PC-3 (cell line): ENCODE measurements around the gene MAST4. TPM values are rescaled to one million over a fixed set of nuclear protein-coding genes. Genes with fewer than 3 reads are reported as not detected.

Experiments used
- ATAC-seq: fragments of 200-7000 bp; cut with Tn5 transposase; 2 replicates; pipeline ENCODE4 v1.9.1; 2020; ENCODE audit warnings: mild to moderate bottlenecking, moderate library complexity
- BruUV-seq: library from RNA; stranded (reverse); fragments of 400-500 nt; replicated peaks from 2 replicates; lab custom pipeline; 2021; lab: Mats Ljungman, UMichigan
- CTCF ChIA-PET: fragments of 300-600 bp; sonication (Branson Sonifier 250); formaldehyde crosslinking; loops from one replicate; lab custom pipeline; 2022; ENCODE audit warnings: antibody characterized with exemption; lab: Charles Lee
- POLR2A ChIA-PET: fragments of 300-600 bp; sonication (Branson Sonifier 250); formaldehyde crosslinking; loops from one replicate; lab custom pipeline; 2022; ENCODE audit warnings: antibody characterized with exemption; ENCODE audit not compliant: unreplicated experiment; lab: Charles Lee
- DNase-seq: peaks from one replicate; pipeline ENCODE4 v3.0.0-alpha.2; 2015
- H2AFZ ChIP-seq: fragments of 300-600 bp; sonication (generic); 2 replicates; pipeline ENCODE4 v1.6.0; 2016; ENCODE audit warnings: antibody characterized with exemption, low read length
- H3F3A ChIP-seq: fragments of 300-600 bp; sonication (generic); one replicate; pipeline ENCODE4 v1.6.0; 2017; ENCODE audit warnings: antibody characterized with exemption, low read length, control low read depth, mild to moderate bottlenecking; ENCODE audit not compliant: unreplicated experiment
- H3K27ac ChIP-seq: fragments of 300-600 bp; sonication (generic); 2 replicates; pipeline ENCODE4 v1.5.1; 2016; ENCODE audit warnings: mild to moderate bottlenecking, low read length
- H3K27me3 ChIP-seq: fragments of 300-600 bp; sonication (generic); 2 replicates; pipeline ENCODE4 v1.6.1; 2016; ENCODE audit warnings: low read length, mixed read lengths
- H3K36me3 ChIP-seq: fragments of 300-600 bp; sonication (generic); 2 replicates; pipeline ENCODE4 v1.6.1; 2016; ENCODE audit warnings: low read depth, mixed run types, low read length, mixed read lengths
- H3K4me1 ChIP-seq: fragments of 300-600 bp; sonication (generic); 2 replicates; pipeline ENCODE4 v1.5.1; 2016; ENCODE audit warnings: low read length; ENCODE audit not compliant: insufficient read depth
- H3K4me2 ChIP-seq: fragments of 300-600 bp; sonication (generic); 2 replicates; pipeline ENCODE4 v1.6.0; 2016; ENCODE audit warnings: low read length
- H3K4me3 ChIP-seq: fragments of 300-600 bp; sonication (generic); 2 replicates; pipeline ENCODE4 v1.5.1; 2016; ENCODE audit warnings: mild to moderate bottlenecking, low read length, mixed read lengths
- H3K79me2 ChIP-seq: fragments of 300-600 bp; sonication (generic); 2 replicates; pipeline ENCODE4 v1.6.1; 2017; ENCODE audit warnings: low read length, mixed read lengths
- H3K9ac ChIP-seq: fragments of 300-600 bp; sonication (generic); 2 replicates; pipeline ENCODE4 v1.6.0; 2016; ENCODE audit warnings: mild to moderate bottlenecking, low read length
- H3K9me2 ChIP-seq: fragments of 300-600 bp; sonication (generic); replicated peaks from 2 replicates; pipeline ENCODE4 v1.6.1; 2016; ENCODE audit warnings: mixed run types, low read length, mixed read lengths
- H3K9me3 ChIP-seq: fragments of 300-600 bp; sonication (generic); 2 replicates; pipeline ENCODE4 v1.6.1; 2016; ENCODE audit warnings: low read length, mixed read lengths
- H4K20me1 ChIP-seq: fragments of 300-600 bp; sonication (generic); 2 replicates; pipeline ENCODE4 v1.6.1; 2016; ENCODE audit warnings: low read length, mixed read lengths
- CTCF ChIP-seq: fragments of 300-600 bp; sonication (generic); conservative IDR thresholded peaks from 2 replicates; pipeline ENCODE4 v1.5.1; 2017; ENCODE audit warnings: antibody characterized with exemption, low read depth, mild to moderate bottlenecking, low read length
- EZH2 ChIP-seq: fragments of 300-600 bp; sonication (generic); IDR thresholded peaks from one replicate; pipeline ENCODE4 v1.6.1; 2017; ENCODE audit warnings: antibody characterized with exemption, mild to moderate bottlenecking, low read length; ENCODE audit not compliant: unreplicated experiment
- EZH2phosphoT487 ChIP-seq: fragments of 300-600 bp; sonication (generic); IDR thresholded peaks from 2 replicates; pipeline ENCODE4 v1.6.1; 2018; ENCODE audit warnings: mild to moderate bottlenecking, antibody characterized with exemption, low read length, borderline replicate concordance
- intact Hi-C: fragments of 100-400 bp; cut with micrococcal nuclease; formaldehyde crosslinking; loops from 2 replicates; pipeline ENCODE4 v1.9.0; 2023
- total RNA-seq: library from RNA; depleted of rRNA; stranded (reverse); fragments of >200 nt; gene quantifications from 2 replicates; pipeline ENCODE4 v1.2.3, GENCODE V29; 2014

The MAST4 gene
- total RNA-seq, 1 experiment from 2014 or later, result 7.9 TPM

GRCh38 chr5:67149951-67150523, 553.8 kb downstream of the MAST4 start:
- Histone ChIP-seq H3K4me1 (no peaks in the 10 kb centered on the region), H3K79me2 (no peaks in the 10 kb centered on the region), H3K36me3 (peaks cover 7% of the 10 kb centered on the region; the same call in 1 of the 2 replicates), H4K20me1 (no peaks in the 10 kb centered on the region), H3K9me2 (no peaks in the 10 kb centered on the region), H3K27me3 (no peaks in the 10 kb centered on the region), H3K9ac (no peak overlapping the region), H3K9me3 (no peaks in the 10 kb centered on the region), H2AFZ (no peak overlapping the region), H3F3A (no peaks in the 10 kb centered on the region), H3K4me2 (no peak overlapping the region), H3K27ac (no peak overlapping the region), H3K4me3 (no peak overlapping the region)
- intact Hi-C loops, result loop anchor here (2.0 kb wide), 3 partner anchors 145 to 343 kb away; no protein-coding TSS in a partner anchor
- no TSS peak for BruUV-seq
- ATAC-seq (no peak), DNase-seq (peak; percentile 58)
- POLR2A ChIA-PET, result no interaction called here
- TF ChIP-seq EZH2phosphoT487 (no peak), EZH2 (no peak), CTCF (peak; percentile 71)
- CTCF ChIA-PET, result interaction anchor here (0.6 to 0.7 kb wide), 2 partner anchors 139 to 873 kb away, joined by 3 read pairs; no protein-coding TSS in a partner anchor

- ATAC-seq (no peak), DNase-seq (no peak)
- Histone ChIP-seq H3K4me1 (0 out of 2 replicates have a peak, but pooled peaks cover 3% of the 10 kb centered on the region), H3K36me3 (peaks cover 2% of the 10 kb centered on the region; the same call in 1 of the 2 replicates), H3K27me3 (no peaks in the 10 kb centered on the region), H4K20me1 (no peaks in the 10 kb centered on the region), H3K4me2 (no peak overlapping the region), H3K9ac (no peak overlapping the region), H3F3A (no peaks in the 10 kb centered on the region), H3K9me3 (no peaks in the 10 kb centered on the region), H3K4me3 (no peak overlapping the region), H2AFZ (no peak overlapping the region), H3K79me2 (no peaks in the 10 kb centered on the region), H3K27ac (no peak overlapping the region), H3K9me2 (no peaks in the 10 kb centered on the region)
- no peak for TF ChIP-seq EZH2phosphoT487
- no peak for TF ChIP-seq CTCF
- no peak for TF ChIP-seq EZH2
- ChIA-PET CTCF (no interaction called here), POLR2A (no interaction called here)
- intact Hi-C loops, result no loop called here
- BruUV-seq, result no TSS peak
Measured at GRCh38 chr5:67152400-67152799, 556.2 kb downstream of the MAST4 start.

- no peak overlapping the region for H3K9ac ChIP-seq
Measured at GRCh38 chr5:67153292-67153691, 557.1 kb downstream of the MAST4 start.

More at GRCh38 chr5:67153292-67153691, 557.1 kb downstream of the MAST4 start:
- POLR2A ChIA-PET, result no interaction called here
- ATAC-seq, result no peak
- CTCF ChIA-PET, result no interaction called here
- BruUV-seq, result no TSS peak
- TF ChIP-seq CTCF (no peak), EZH2phosphoT487 (no peak), EZH2 (no peak)
- no peak overlapping the region for H3K4me3 ChIP-seq
- no peak overlapping the region for H3K27ac ChIP-seq
- H3K36me3 ChIP-seq, result peaks cover 2% of the 10 kb centered on the region; the same call in 1 of the 2 replicates
- H3K4me2 ChIP-seq, result no peak overlapping the region
- H3K79me2 ChIP-seq, result no peaks in the 10 kb centered on the region
- 0 out of 2 replicates have a peak, but pooled peaks cover 3% of the 10 kb centered on the region for H3K4me1 ChIP-seq
- H3K9me3 ChIP-seq, result no peaks in the 10 kb centered on the region
- DNase-seq, result no peak
- H3K27me3 ChIP-seq, result no peaks in the 10 kb centered on the region
- no peaks in the 10 kb centered on the region for H4K20me1 ChIP-seq
- H3F3A ChIP-seq, result no peaks in the 10 kb centered on the region
- intact Hi-C loops, result no loop called here
- H2AFZ ChIP-seq, result no peak overlapping the region
- H3K9me2 ChIP-seq, result no peaks in the 10 kb centered on the region
